ENCODE data around the gene TBC1D2.

Gene TBC1D2

GRCh38 chr9:98263080-98263479, 7.6 kb upstream of the TBC1D2 start:
- H3K36me3 ChIP-seq (replicated peaks in 1 of 2; ENCODE audit: control insufficient read depth in 2 of 2, insufficient read depth in 2 of 2, low read length in 2 of 2), result no peaks in the 10 kb centered on the region
- no peak overlapping the region for H3K27ac ChIP-seq (replicated peaks; ENCODE audit: low read length)
- H4K8ac ChIP-seq (ENCODE audit: low read depth, low read length), result no peak overlapping the region

GRCh38 chr9:98262056-98262455, 6.6 kb upstream of the TBC1D2 start:
- no peaks in the 10 kb centered on the region for H3K9me3 ChIP-seq (replicated peaks in 1 of 2; ENCODE audit: control insufficient read depth in 2 of 2, insufficient read depth in 1 of 2, low read depth in 1 of 2, low read length in 2 of 2)
- no peak overlapping the region for H3K27ac ChIP-seq (replicated peaks; ENCODE audit: low read length)
- no CpG with 5 or more reads among the region's 3 CpGs for WGBS, 2 donors (ENCODE audit: extremely low coverage in 2 of 2, insufficient read length in 2 of 2, insufficient replicate concordance in 1 of 2)
- H3K79me1 ChIP-seq (ENCODE audit: low read depth, low read length), result no peaks in the 10 kb centered on the region
- no peaks in the 10 kb centered on the region for H3K4me1 ChIP-seq (ENCODE audit: control insufficient read depth in 2 of 2, insufficient read depth in 1 of 2, low read depth in 1 of 2, low read length in 2 of 2)
- no peak overlapping the region for H3K23ac ChIP-seq (ENCODE audit: low read depth, low read length, poor library complexity)
- no peak overlapping the region for H3K4me2 ChIP-seq (ENCODE audit: insufficient read depth, low read length, poor library complexity, severe bottlenecking)
- no peak overlapping the region for H2BK120ac ChIP-seq (ENCODE audit: low read depth, low read length)
- no peak overlapping the region for H3K4ac ChIP-seq (ENCODE audit: low read length)
- no peak overlapping the region for H3K4me3 ChIP-seq (ENCODE audit: low read length in 2 of 2)
- no peak overlapping the region for H2AK5ac ChIP-seq (ENCODE audit: low read depth, low read length)
- H2BK12ac ChIP-seq (ENCODE audit: low read length), result no peak overlapping the region
- no peak for DNase-seq (ENCODE audit: low spot score)
- no peak overlapping the region for H2BK5ac ChIP-seq (ENCODE audit: low read length)
- no peak overlapping the region for H4K91ac ChIP-seq (ENCODE audit: low read depth, low read length, poor library complexity)
- H2AFZ ChIP-seq (ENCODE audit: low read length), result no peak overlapping the region
- H3K9ac ChIP-seq (ENCODE audit: low read depth, low read length, poor library complexity), result no peak overlapping the region
- H3K36me3 ChIP-seq (replicated peaks in 1 of 2; ENCODE audit: control insufficient read depth in 2 of 2, insufficient read depth in 2 of 2, low read length in 2 of 2), result no peaks in the 10 kb centered on the region
- no peak overlapping the region for H2BK15ac ChIP-seq (ENCODE audit: low read length)
- no peak overlapping the region for H4K8ac ChIP-seq (ENCODE audit: low read depth, low read length)
- H3K14ac ChIP-seq (ENCODE audit: low read length), result no peak overlapping the region
- H3K27me3 ChIP-seq (ENCODE audit: control insufficient read depth in 3 of 3, insufficient read depth in 3 of 3, low read depth in 1 of 3, low read length in 3 of 3), result peaks cover 0 to 7% (median 0%) of the 10 kb centered on the region in 3 experiments
- H3K18ac ChIP-seq (ENCODE audit: low read length), result no peak overlapping the region

More at GRCh38 chr9:98263080-98263479, 7.6 kb upstream of the TBC1D2 start:
- Histone ChIP-seq H3K14ac (ENCODE audit: low read length) (no peak overlapping the region), H2AK5ac (ENCODE audit: low read depth, low read length) (no peak overlapping the region), H2AFZ (ENCODE audit: low read length) (no peak overlapping the region), H3K27me3 (ENCODE audit: control insufficient read depth in 3 of 3, insufficient read depth in 3 of 3, low read depth in 1 of 3, low read length in 3 of 3) (peaks cover 0 to 7% (median 0%) of the 10 kb centered on the region in 3 experiments), H3K4me1 (ENCODE audit: control insufficient read depth in 2 of 2, insufficient read depth in 1 of 2, low read depth in 1 of 2, low read length in 2 of 2) (no peaks in the 10 kb centered on the region), H3K4ac (ENCODE audit: low read length) (no peak overlapping the region), H3K18ac (ENCODE audit: low read length) (no peak overlapping the region), H4K91ac (ENCODE audit: low read depth, low read length, poor library complexity) (no peak overlapping the region), H3K4me2 (ENCODE audit: insufficient read depth, low read length, poor library complexity, severe bottlenecking) (no peak overlapping the region), H3K9ac (ENCODE audit: low read depth, low read length, poor library complexity) (no peak overlapping the region), H3K79me1 (ENCODE audit: low read depth, low read length) (no peaks in the 10 kb centered on the region), H3K9me3 (replicated peaks in 1 of 2; ENCODE audit: control insufficient read depth in 2 of 2, insufficient read depth in 1 of 2, low read depth in 1 of 2, low read length in 2 of 2) (no peaks in the 10 kb centered on the region), H2BK15ac (ENCODE audit: low read length) (no peak overlapping the region), H2BK120ac (ENCODE audit: low read depth, low read length) (no peak overlapping the region), H2BK12ac (ENCODE audit: low read length) (no peak overlapping the region), H3K23ac (ENCODE audit: low read depth, low read length, poor library complexity) (no peak overlapping the region), H2BK5ac (ENCODE audit: low read length) (no peak overlapping the region), H3K4me3 (ENCODE audit: low read length in 2 of 2) (no peak overlapping the region)
- no peak for DNase-seq (ENCODE audit: low spot score)
- no CpG with 5 or more reads among the region's 1 CpG for WGBS, 2 donors (ENCODE audit: extremely low coverage in 2 of 2, insufficient read length in 2 of 2, insufficient replicate concordance in 1 of 2)

DNA sequence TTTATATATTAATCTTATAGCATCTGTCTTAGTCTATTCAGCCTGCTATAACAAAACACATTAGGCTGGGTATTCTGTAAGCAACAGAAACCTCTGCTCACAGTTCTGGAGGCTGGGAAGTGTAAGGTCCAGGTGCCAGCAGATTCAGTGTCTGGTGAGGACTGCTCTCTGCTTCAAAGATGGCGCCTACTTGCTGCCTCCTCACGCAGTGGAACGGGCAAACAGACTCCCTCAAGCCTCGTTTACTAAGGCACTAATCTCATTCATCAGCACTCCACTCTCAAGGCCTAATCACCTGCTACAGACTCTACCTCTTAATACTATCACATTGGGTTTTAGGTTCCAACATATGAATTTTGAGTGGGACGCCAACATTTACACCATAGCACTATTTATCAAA, 5.2 kb upstream of the TBC1D2 start:
- Histone ChIP-seq H3K36me3 (replicated peaks in 1 of 2; ENCODE audit: control insufficient read depth in 2 of 2, insufficient read depth in 2 of 2, low read length in 2 of 2) (no peaks in the 10 kb centered on the region), H4K8ac (ENCODE audit: low read depth, low read length) (no peak overlapping the region), H3K27me3 (ENCODE audit: control insufficient read depth in 3 of 3, insufficient read depth in 3 of 3, low read depth in 1 of 3, low read length in 3 of 3) (peaks cover 0 to 5% (median 0%) of the 10 kb centered on the region in 3 experiments), H2AK5ac (ENCODE audit: low read depth, low read length) (no peak overlapping the region), H3K9me3 (replicated peaks in 1 of 2; ENCODE audit: control insufficient read depth in 2 of 2, insufficient read depth in 1 of 2, low read depth in 1 of 2, low read length in 2 of 2) (no peaks in the 10 kb centered on the region), H2BK12ac (ENCODE audit: low read length) (no peak overlapping the region), H3K4me1 (ENCODE audit: control insufficient read depth in 2 of 2, insufficient read depth in 1 of 2, low read depth in 1 of 2, low read length in 2 of 2) (peaks cover 4 to 7% of the 10 kb centered on the region in 2 donors), H3K79me1 (ENCODE audit: low read depth, low read length) (no peaks in the 10 kb centered on the region), H3K14ac (ENCODE audit: low read length) (no peak overlapping the region), H3K23ac (ENCODE audit: low read depth, low read length, poor library complexity) (no peak overlapping the region), H2BK120ac (ENCODE audit: low read depth, low read length) (no peak overlapping the region), H4K91ac (ENCODE audit: low read depth, low read length, poor library complexity) (no peak overlapping the region), H3K27ac (replicated peaks; ENCODE audit: low read length) (no peak overlapping the region), H2BK5ac (ENCODE audit: low read length) (no peak overlapping the region), H3K4me2 (ENCODE audit: insufficient read depth, low read length, poor library complexity, severe bottlenecking) (no peak overlapping the region), H3K18ac (ENCODE audit: low read length) (no peak overlapping the region), H2AFZ (ENCODE audit: low read length) (no peak overlapping the region), H3K4ac (ENCODE audit: low read length) (no peak overlapping the region), H3K9ac (ENCODE audit: low read depth, low read length, poor library complexity) (no peak overlapping the region), H2BK15ac (ENCODE audit: low read length) (no peak overlapping the region), H3K4me3 (ENCODE audit: low read length in 2 of 2) (no peak overlapping the region)
- WGBS, 2 donors (ENCODE audit: extremely low coverage in 2 of 2, insufficient read length in 2 of 2, insufficient replicate concordance in 1 of 2), result no CpG with 5 or more reads among the region's 5 CpGs
- no peak for DNase-seq (ENCODE audit: low spot score)

DNA sequence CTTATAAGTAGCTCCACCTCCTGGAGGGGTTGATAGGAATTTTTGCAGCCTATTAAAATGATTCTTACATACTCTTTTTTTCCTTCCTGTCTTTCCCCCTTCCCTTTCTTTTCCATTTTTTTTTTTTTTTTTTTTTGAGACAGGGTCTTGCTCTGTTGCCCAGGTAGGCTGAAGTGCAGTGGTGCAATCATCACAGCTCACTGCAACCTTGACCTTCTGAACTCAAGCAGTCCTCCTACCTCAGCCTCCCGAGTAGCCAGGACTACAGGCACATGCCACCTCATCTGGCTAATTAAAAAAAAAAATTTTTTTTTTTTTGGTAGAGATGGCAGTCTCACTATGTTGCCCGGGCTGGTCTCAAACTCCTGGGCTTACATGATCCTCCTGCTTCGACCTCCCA, 4.3 kb upstream of the TBC1D2 start:
- Histone ChIP-seq H3K27me3 (ENCODE audit: control insufficient read depth in 3 of 3, insufficient read depth in 3 of 3, low read depth in 1 of 3, low read length in 3 of 3) (peaks cover 0 to 8% (median 3%) of the 10 kb centered on the region in 3 experiments), H2BK12ac (ENCODE audit: low read length) (no peak overlapping the region), H2BK120ac (ENCODE audit: low read depth, low read length) (no peak overlapping the region), H3K23ac (ENCODE audit: low read depth, low read length, poor library complexity) (no peak overlapping the region), H3K14ac (ENCODE audit: low read length) (no peak overlapping the region), H3K18ac (ENCODE audit: low read length) (no peak overlapping the region), H2BK15ac (ENCODE audit: low read length) (no peak overlapping the region), H3K27ac (replicated peaks; ENCODE audit: low read length) (no peak overlapping the region), H4K91ac (ENCODE audit: low read depth, low read length, poor library complexity) (no peak overlapping the region), H3K4me1 (ENCODE audit: control insufficient read depth in 2 of 2, insufficient read depth in 1 of 2, low read depth in 1 of 2, low read length in 2 of 2) (peaks cover 5 to 11% of the 10 kb centered on the region in 2 donors), H3K9me3 (replicated peaks in 1 of 2; ENCODE audit: control insufficient read depth in 2 of 2, insufficient read depth in 1 of 2, low read depth in 1 of 2, low read length in 2 of 2) (no peaks in the 10 kb centered on the region), H3K9ac (ENCODE audit: low read depth, low read length, poor library complexity) (no peak overlapping the region), H3K4ac (ENCODE audit: low read length) (no peak overlapping the region), H2BK5ac (ENCODE audit: low read length) (no peak overlapping the region), H3K4me3 (ENCODE audit: low read length in 2 of 2) (no peak overlapping the region), H4K8ac (ENCODE audit: low read depth, low read length) (no peak overlapping the region), H2AFZ (ENCODE audit: low read length) (no peak overlapping the region), H3K36me3 (replicated peaks in 1 of 2; ENCODE audit: control insufficient read depth in 2 of 2, insufficient read depth in 2 of 2, low read length in 2 of 2) (no peaks in the 10 kb centered on the region), H3K79me1 (ENCODE audit: low read depth, low read length) (no peaks in the 10 kb centered on the region), H2AK5ac (ENCODE audit: low read depth, low read length) (no peak overlapping the region), H3K4me2 (ENCODE audit: insufficient read depth, low read length, poor library complexity, severe bottlenecking) (no peak overlapping the region)
- no CpG with 5 or more reads among the region's 3 CpGs for WGBS, 2 donors (ENCODE audit: extremely low coverage in 2 of 2, insufficient read length in 2 of 2, insufficient replicate concordance in 1 of 2)
- no peak for DNase-seq (ENCODE audit: low spot score)
